Measurements from ENCODE around the gene RNF20.
"Not testable (repeated sequence)": the region's sequence is repeated elsewhere in the genome, so short reads cannot be mapped to it uniquely, and the experiment has no call there.

Gene RNF20

GRCh38 chr9:101582553-101582952 is 48.9 kb downstream of the RNF20 start:
- intact Hi-C loops (cut with DNase I), result no loop called here
- no peak for DNase-seq

- no peak for DNase-seq
- intact Hi-C loops (cut with DNase I), result no loop called here
These were observed 52.1 kb downstream of the RNF20 start for GRCh38 chr9:101585740-101586139.

- DNase-seq, result no peak
- intact Hi-C loops (cut with DNase I), result no loop called here
These were observed 53.0 kb downstream of the RNF20 start for GRCh38 chr9:101586651-101587050.

GRCh38 chr9:101587332-101588043 is 53.8 kb downstream of the RNF20 start:
- no peak for DNase-seq
- intact Hi-C loops (cut with DNase I), result no loop called here

GRCh38 chr9:101590074-101590473 is 56.4 kb downstream of the RNF20 start:
- DNase-seq; intact Hi-C loops (cut with DNase I): not testable (repeated sequence)

GRCh38 chr9:101590901-101591300 is 57.2 kb downstream of the RNF20 start:
- DNase-seq, result no peak
- intact Hi-C loops (cut with DNase I), result no loop called here

GRCh38 chr9:101591787-101592446 is 58.3 kb downstream of the RNF20 start:
- DNase-seq, result no peak
- intact Hi-C loops (cut with DNase I), result no loop called here

- no peak for DNase-seq
- intact Hi-C loops (cut with DNase I), result no loop called here
These were observed 59.1 kb downstream of the RNF20 start for GRCh38 chr9:101592788-101593187.

- DNase-seq, result no peak
- intact Hi-C loops (cut with DNase I), result no loop called here
These were observed 59.7 kb downstream of the RNF20 start for GRCh38 chr9:101593345-101593744.

GRCh38 chr9:101594796-101595195 is 61.1 kb downstream of the RNF20 start, which contains the start of gene PPP3R2:
Gene PPP3R2 (minus strand): TSS chr9:101594969. CDS start chr9:101594921, 48 bp downstream.
- intact Hi-C loops (cut with DNase I), result no loop called here
- DNase-seq, result peak in 1 of 10 donors; percentile 72

- intact Hi-C loops (cut with DNase I), result loop anchor here (10.0 kb wide), 1 partner anchor 133 kb away; the partner anchor contains the start of gene GRIN3A
- DNase-seq, result peak in 2 of 10 donors; percentile 11 to 21
These were observed 68.5 kb downstream of the RNF20 start for GRCh38 chr9:101601904-101602765.

GRCh38 chr9:101604296-101604695 is 70.6 kb downstream of the RNF20 start:
- intact Hi-C loops (cut with DNase I), result loop anchor here (10.0 kb wide), 1 partner anchor 131 kb away; the partner anchor contains the start of gene GRIN3A
- no peak for DNase-seq

GRCh38 chr9:101605547-101605946 is 71.9 kb downstream of the RNF20 start:
- intact Hi-C loops (cut with DNase I), result loop anchor here (10.0 kb wide), 1 partner anchor 129 kb away; the partner anchor contains the start of gene GRIN3A
- no peak for DNase-seq

All from posterior cingulate gyrus (tissue), 11 donors.